ENCODE results near the gene TIMP2.

DNA sequence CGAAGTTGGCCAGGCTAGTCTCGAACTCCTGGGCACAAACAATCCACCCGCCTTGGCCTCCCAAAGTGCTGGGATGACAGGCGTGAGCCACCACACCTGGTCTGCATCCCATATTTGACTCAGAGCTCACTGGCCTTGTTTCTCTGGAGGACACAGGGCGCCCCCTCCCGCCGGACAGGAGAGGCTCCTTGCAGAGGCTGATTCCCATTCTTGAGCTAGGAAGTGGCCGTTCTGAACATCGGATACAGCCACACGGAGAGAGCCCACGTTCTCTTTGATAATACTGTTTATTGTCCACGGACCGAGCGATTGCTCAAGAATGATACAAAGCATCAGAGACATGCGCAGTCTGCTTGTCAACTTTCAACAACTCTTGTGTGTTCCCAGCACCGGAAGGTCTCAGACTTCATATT, 72.5 kb downstream of the TIMP2 start:
- TF ChIP-seq GATA2 (IDR thresholded peaks at IDR 0.05; ENCODE audit: low read depth, low read length) = no peak
- TF ChIP-seq GATA3 (IDR thresholded peaks at IDR 0.05; ENCODE audit: low read depth, low read length) = no peak
